HCT116 (cell line): ENCODE data around the gene ARID1A. TPM values are rescaled to one million over a fixed set of nuclear protein-coding genes. Genes with fewer than 3 reads are reported as not detected.
A peak's percentile ranks its signal among the peaks of the same experiment; 100 is the strongest.

Experiments used
- ATAC-seq: fragments of 200-7000 bp; cut with Tn5 transposase; 2 replicates; pipeline ENCODE4 v1.9.1; 2020; ENCODE audit warnings: mild to moderate bottlenecking, moderate library complexity
- BruUV-seq: library from RNA; stranded (reverse); fragments of 400-500 nt; replicated peaks from 2 replicates; lab custom pipeline; 2021; lab: Mats Ljungman, UMichigan
- CTCF ChIA-PET: fragments of 300-600 bp; sonication (Branson Sonifier 250); formaldehyde crosslinking; loops from one replicate; lab custom pipeline; 2021; ENCODE audit warnings: antibody characterized with exemption; lab: Charles Lee
- POLR2A ChIA-PET: fragments of 300-600, 350-600 bp; sonication (Branson Sonifier 250); formaldehyde crosslinking; loops from one replicate; lab custom pipeline; 2021; ENCODE audit warnings: antibody characterized with exemption; lab: Charles Lee
- RAD21 ChIA-PET, 2 experiments: fragments of 300-600 bp; sonication (Branson Sonifier 250); formaldehyde crosslinking; loops; one replicate each; lab custom pipeline; 2023; ENCODE audit warnings: low total read pairs in 2 of 2; ENCODE audit not compliant: uncharacterized antibody in 2 of 2, unreplicated experiment in 2 of 2, low non-redundant PET in 1 of 2; lab: Charles Lee
- DNase-seq: peaks from one replicate; pipeline ENCODE4 v3.0.0-alpha.2; 2010; ENCODE audit warnings: low read depth, low spot score
- H2AFZ ChIP-seq: fragments of 200-600 bp; shearing (Covaris generic), sonication (generic); 2 replicates; pipeline ENCODE4 v1.6.1; 2017; ENCODE audit warnings: low read depth, mixed run types, mixed read lengths, antibody characterized with exemption, low read length; ENCODE audit not compliant: poor library complexity, severe bottlenecking
- H3K27ac ChIP-seq: 2 replicates; pipeline ENCODE4 v1.5.1; 2012; ENCODE audit warnings: low read depth, low read length
- H3K27me3 ChIP-seq: fragments of 200-600 bp; sonication (generic); 2 replicates; pipeline ENCODE4 v1.6.1; 2016; ENCODE audit warnings: mixed run types, low read length, mixed read lengths; ENCODE audit not compliant: insufficient read depth
- H3K36me3 ChIP-seq, 2 experiments: fragments of 200-500 bp in 1 of 2; fragments of 200-600 bp in 1 of 2; sonication (Bioruptor generic) in 1 of 2; sonication (generic) in 1 of 2; 2 replicates each; pipeline versions ENCODE4 v1.5.1 to v1.6.1; 2014 to 2016; ENCODE audit warnings: low read length in 2 of 2, inconsistent platforms in 1 of 2, mixed read lengths in 1 of 2, mixed run types in 1 of 2; ENCODE audit not compliant: insufficient read depth in 2 of 2, control insufficient read depth in 1 of 2
- H3K4me1 ChIP-seq, 2 experiments: fragments of 200-600 bp in 1 of 2; sonication (generic) in 1 of 2; 2 replicates each; pipeline versions ENCODE4 v1.5.1 to v1.6.1; 2012 to 2017; ENCODE audit warnings: low read length in 2 of 2, inconsistent platforms in 1 of 2, mild to moderate bottlenecking in 1 of 2, mixed read lengths in 1 of 2, mixed run types in 1 of 2, moderate library complexity in 1 of 2; ENCODE audit not compliant: insufficient read depth in 2 of 2, control insufficient read depth in 1 of 2
- H3K4me2 ChIP-seq: fragments of 200-600 bp; sonication (generic); 2 replicates; pipeline ENCODE4 v1.6.1; 2017; ENCODE audit warnings: mixed run types, low read length, mixed read lengths
- H3K4me3 ChIP-seq, 2 experiments: fragments of 200-600 bp in 1 of 2; sonication (generic) in 1 of 2; replicated peaks in 1 of 2; 2 replicates each; pipeline ENCODE4 v1.5.1; 2011 to 2016; ENCODE audit warnings: low read length in 2 of 2, control low read depth in 1 of 2, low read depth in 1 of 2, mild to moderate bottlenecking in 1 of 2, mixed read lengths in 1 of 2, mixed run types in 1 of 2
- H3K79me2 ChIP-seq: fragments of 200-600 bp; sonication (generic); 2 replicates; pipeline ENCODE4 v1.6.1; 2017; ENCODE audit warnings: mild to moderate bottlenecking, mixed run types, low read length, moderate library complexity, mixed read lengths; ENCODE audit not compliant: insufficient read depth
- H3K9ac ChIP-seq: fragments of 200-600 bp; sonication (generic); 2 replicates; pipeline ENCODE4 v1.6.1; 2016; ENCODE audit warnings: low read length, mixed read lengths
- H3K9me2 ChIP-seq: fragments of 200-600 bp; sonication (generic), shearing (Covaris generic); 2 replicates; pipeline ENCODE4 v1.6.1; 2017; ENCODE audit warnings: mixed run types, mild to moderate bottlenecking, moderate library complexity; ENCODE audit not compliant: insufficient read depth
- H3K9me3 ChIP-seq, 2 experiments: fragments of 200-500 bp in 1 of 2; fragments of 200-600 bp in 1 of 2; sonication (Bioruptor generic) in 1 of 2; sonication (generic) in 1 of 2; 2 replicates each; pipeline ENCODE4 v1.6.1; 2014 to 2017; ENCODE audit warnings: low read length in 2 of 2, mixed read lengths in 2 of 2, inconsistent platforms in 1 of 2, low read depth in 1 of 2, mild to moderate bottlenecking in 1 of 2, mixed run types in 1 of 2, moderate library complexity in 1 of 2; ENCODE audit not compliant: control insufficient read depth in 1 of 2, insufficient read depth in 1 of 2
- H4K20me1 ChIP-seq: fragments of 200-600 bp; sonication (generic), shearing (Covaris generic); 2 replicates; pipeline ENCODE4 v1.6.1; 2017; ENCODE audit warnings: mixed run types, mild to moderate bottlenecking, moderate library complexity; ENCODE audit not compliant: insufficient read depth
- CBX3 ChIP-seq: IDR thresholded peaks from 2 replicates; pipeline ENCODE4 v1.6.1; 2012; ENCODE audit warnings: low read depth
- CEBPB ChIP-seq: IDR thresholded peaks from 2 replicates; pipeline ENCODE4 v1.6.1; 2012; ENCODE audit warnings: low read depth
- ELF1 ChIP-seq: IDR thresholded peaks from 2 replicates; pipeline ENCODE4 v1.6.1; 2012; ENCODE audit warnings: low read depth, borderline replicate concordance
- EZH2 ChIP-seq: fragments of 200-600 bp; sonication (generic); IDR thresholded peaks from 2 replicates; pipeline ENCODE4 v1.6.1; 2017; ENCODE audit warnings: antibody characterized with exemption, mixed run types
- JUND ChIP-seq: IDR thresholded peaks from 2 replicates; pipeline ENCODE4 v1.6.1; 2012
- POLR2A ChIP-seq: IDR thresholded peaks from 2 replicates; pipeline ENCODE4 v1.7.0; 2011; ENCODE audit warnings: borderline replicate concordance; ENCODE audit not compliant: insufficient read depth, insufficient read length; ENCODE audit errors: extremely low read depth
- RAD21 ChIP-seq: IDR thresholded peaks from 2 replicates; pipeline ENCODE4 v1.6.1; 2012; ENCODE audit warnings: low read depth, mild to moderate bottlenecking
- SIN3A ChIP-seq: IDR thresholded peaks from 2 replicates; pipeline ENCODE4 v1.6.1; 2012; ENCODE audit warnings: low read depth
- SRF ChIP-seq: IDR thresholded peaks from 2 replicates; pipeline ENCODE4 v1.6.1; 2012; ENCODE audit warnings: low read depth
- TCF7L2 ChIP-seq: IDR thresholded peaks from 2 replicates; pipeline ENCODE4 v1.7.0; 2011; ENCODE audit warnings: borderline replicate concordance, inconsistent platforms; ENCODE audit not compliant: insufficient read depth, insufficient read length; ENCODE audit errors: extremely low read depth
- YY1 ChIP-seq: IDR thresholded peaks from 2 replicates; pipeline ENCODE4 v1.6.1; 2011; ENCODE audit warnings: low read length, low read depth, moderate library complexity, mild to moderate bottlenecking; ENCODE audit not compliant: insufficient replicate concordance; ENCODE audit errors: extremely low read depth
- ZFX ChIP-seq: fragments of 450-650 bp; IDR thresholded peaks from 2 replicates; pipeline ENCODE4 v1.6.1; 2017
- ZNF274 ChIP-seq: fragments of 200-500 bp; sonication (Bioruptor generic); IDR thresholded peaks from 2 replicates; pipeline ENCODE4 v1.6.1; 2014; ENCODE audit warnings: mild to moderate bottlenecking, low read depth, low read length, inconsistent platforms
- intact Hi-C: fragments of 100-400 bp; cut with micrococcal nuclease; formaldehyde crosslinking; loops from 2 replicates; pipeline ENCODE4 v1.10.0; 2022
- total RNA-seq: library from RNA; stranded (reverse); gene quantifications from one replicate; pipeline ENCODE4 v1.2.1, GENCODE V29; 2021; ENCODE audit not compliant: unreplicated experiment
- TF ChIP-seq, protein P1 (sequence below): IDR thresholded peaks from 2 replicates; pipeline ENCODE4 v1.6.1; 2012
- TF ChIP-seq, protein P2 (sequence below): IDR thresholded peaks from 2 replicates; pipeline ENCODE4 v1.6.1; 2011; ENCODE audit warnings: mild to moderate bottlenecking, low read length, moderate library complexity; ENCODE audit not compliant: insufficient replicate concordance; ENCODE audit errors: extremely low read depth
- TF ChIP-seq, protein P3 (sequence below), 3 experiments: fragments of 200-600 bp in 1 of 3; sonication (generic) in 1 of 3; IDR thresholded peaks in 2 of 3; conservative IDR thresholded peaks in 1 of 3; 2 replicates each; pipeline ENCODE4 v1.5.1; 2012 to 2017; ENCODE audit warnings: low read depth in 2 of 3, low read length in 2 of 3, antibody characterized with exemption in 1 of 3, borderline replicate concordance in 1 of 3, control low read depth in 1 of 3, mild to moderate bottlenecking in 1 of 3, mixed read lengths in 1 of 3, mixed run types in 1 of 3, moderate library complexity in 1 of 3; ENCODE audit not compliant: insufficient read depth in 1 of 3

ARID1A gene
- total RNA-seq, 1 experiment from 2014 or later = 62.8 TPM

DNA sequence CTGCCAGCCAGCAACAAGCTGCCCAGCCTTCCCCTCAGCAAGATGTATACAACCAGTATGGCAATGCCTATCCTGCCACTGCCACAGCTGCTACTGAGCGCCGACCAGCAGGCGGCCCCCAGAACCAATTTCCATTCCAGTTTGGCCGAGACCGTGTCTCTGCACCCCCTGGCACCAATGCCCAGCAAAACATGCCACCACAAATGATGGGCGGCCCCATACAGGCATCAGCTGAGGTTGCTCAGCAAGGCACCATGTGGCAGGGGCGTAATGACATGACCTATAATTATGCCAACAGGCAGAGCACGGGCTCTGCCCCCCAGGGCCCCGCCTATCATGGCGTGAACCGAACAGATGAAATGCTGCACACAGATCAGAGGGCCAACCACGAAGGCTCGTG, 78.6 kb downstream of the ARID1A start:
- no peak for ATAC-seq

More for the DNA sequence above, 78.6 kb downstream of the ARID1A start:
- H3K4me2 ChIP-seq = no peak overlapping the region
- no peaks in the 10 kb centered on the region for H4K20me1 ChIP-seq
- peaks cover 64 to 69% of the 10 kb centered on the region in 2 experiments for H3K36me3 ChIP-seq
- peaks cover 4% of the 10 kb centered on the region; the same call in 1 of the 2 replicates for H3K79me2 ChIP-seq
- ChIA-PET RAD21 (no interaction called here), POLR2A (no interaction called here), CTCF (no interaction called here)
- no peaks in the 10 kb centered on the region for H3K27me3 ChIP-seq
- H3K9me2 ChIP-seq = no peaks in the 10 kb centered on the region
- H3K27ac ChIP-seq = no peak overlapping the region
- H3K9me3 ChIP-seq = no peaks in the 10 kb centered on the region
- peaks cover 21 to 42% of the 10 kb centered on the region in 2 experiments for H3K4me1 ChIP-seq
- no peak overlapping the region for H3K9ac ChIP-seq
- TSS peak; percentile 12 for BruUV-seq
- no peak for TF ChIP-seq SIN3A
- TF ChIP-seq, protein P1, sequence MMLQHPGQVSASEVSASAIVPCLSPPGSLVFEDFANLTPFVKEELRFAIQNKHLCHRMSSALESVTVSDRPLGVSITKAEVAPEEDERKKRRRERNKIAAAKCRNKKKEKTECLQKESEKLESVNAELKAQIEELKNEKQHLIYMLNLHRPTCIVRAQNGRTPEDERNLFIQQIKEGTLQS = no peak
- no peak for TF ChIP-seq TCF7L2
- no peak for TF ChIP-seq ELF1
- no peak for TF ChIP-seq ZFX
- TF ChIP-seq CEBPB = no peak
- no peak for TF ChIP-seq RAD21
- TF ChIP-seq, protein P2, sequence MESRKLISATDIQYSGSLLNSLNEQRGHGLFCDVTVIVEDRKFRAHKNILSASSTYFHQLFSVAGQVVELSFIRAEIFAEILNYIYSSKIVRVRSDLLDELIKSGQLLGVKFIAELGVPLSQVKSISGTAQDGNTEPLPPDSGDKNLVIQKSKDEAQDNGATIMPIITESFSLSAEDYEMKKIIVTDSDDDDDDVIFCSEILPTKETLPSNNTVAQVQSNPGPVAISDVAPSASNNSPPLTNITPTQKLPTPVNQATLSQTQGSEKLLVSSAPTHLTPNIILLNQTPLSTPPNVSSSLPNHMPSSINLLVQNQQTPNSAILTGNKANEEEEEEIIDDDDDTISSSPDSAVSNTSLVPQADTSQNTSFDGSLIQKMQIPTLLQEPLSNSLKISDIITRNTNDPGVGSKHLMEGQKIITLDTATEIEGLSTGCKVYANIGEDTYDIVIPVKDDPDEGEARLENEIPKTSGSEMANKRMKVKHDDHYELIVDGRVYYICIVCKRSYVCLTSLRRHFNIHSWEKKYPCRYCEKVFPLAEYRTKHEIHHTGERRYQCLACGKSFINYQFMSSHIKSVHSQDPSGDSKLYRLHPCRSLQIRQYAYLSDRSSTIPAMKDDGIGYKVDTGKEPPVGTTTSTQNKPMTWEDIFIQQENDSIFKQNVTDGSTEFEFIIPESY = no peak
- no peak for TF ChIP-seq SRF
- TF ChIP-seq, protein P3, sequence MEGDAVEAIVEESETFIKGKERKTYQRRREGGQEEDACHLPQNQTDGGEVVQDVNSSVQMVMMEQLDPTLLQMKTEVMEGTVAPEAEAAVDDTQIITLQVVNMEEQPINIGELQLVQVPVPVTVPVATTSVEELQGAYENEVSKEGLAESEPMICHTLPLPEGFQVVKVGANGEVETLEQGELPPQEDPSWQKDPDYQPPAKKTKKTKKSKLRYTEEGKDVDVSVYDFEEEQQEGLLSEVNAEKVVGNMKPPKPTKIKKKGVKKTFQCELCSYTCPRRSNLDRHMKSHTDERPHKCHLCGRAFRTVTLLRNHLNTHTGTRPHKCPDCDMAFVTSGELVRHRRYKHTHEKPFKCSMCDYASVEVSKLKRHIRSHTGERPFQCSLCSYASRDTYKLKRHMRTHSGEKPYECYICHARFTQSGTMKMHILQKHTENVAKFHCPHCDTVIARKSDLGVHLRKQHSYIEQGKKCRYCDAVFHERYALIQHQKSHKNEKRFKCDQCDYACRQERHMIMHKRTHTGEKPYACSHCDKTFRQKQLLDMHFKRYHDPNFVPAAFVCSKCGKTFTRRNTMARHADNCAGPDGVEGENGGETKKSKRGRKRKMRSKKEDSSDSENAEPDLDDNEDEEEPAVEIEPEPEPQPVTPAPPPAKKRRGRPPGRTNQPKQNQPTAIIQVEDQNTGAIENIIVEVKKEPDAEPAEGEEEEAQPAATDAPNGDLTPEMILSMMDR (IDR thresholded peaks at IDR 0.05 in 2 of 3, conservative IDR thresholded peaks at IDR 0.05 in 1 of 3; ENCODE audit: borderline replicate concordance in 1 of 3, insufficient read depth in 1 of 3, low read depth in 2 of 3, low read length in 2 of 3) = no peak
- no peak for TF ChIP-seq ZNF274
- TF ChIP-seq YY1 = no peak
- TF ChIP-seq CBX3 = no peak
- no peak for TF ChIP-seq JUND
- no peak for TF ChIP-seq POLR2A
- TF ChIP-seq EZH2 = no peak
- TF ChIP-seq, all 23 proteins: peak for 0
- H3K4me3 ChIP-seq = no peak overlapping the region
- no peak for DNase-seq
- no peak overlapping the region for H2AFZ ChIP-seq
- intact Hi-C loops = loop anchor here (5.0 kb wide), 1 partner anchor 47 kb away; no protein-coding TSS in a partner anchor
